ENCODE data around the gene KCTD1. TPM values are rescaled to one million over a fixed set of nuclear protein-coding genes. Genes with fewer than 3 reads are reported as not detected.

The KCTD1 gene
- total RNA-seq, 2 experiments from 2014 or later = 10.1 to 10.3 TPM

- no peak overlapping the region for H2AFZ ChIP-seq (ENCODE audit: low read length)
- H3K9me2 ChIP-seq (ENCODE audit: insufficient read depth, low read length) = no peaks in the 10 kb centered on the region
- H3K9me3 ChIP-seq (ENCODE audit: low read length) = no peaks in the 10 kb centered on the region
- CTCF ChIA-PET (ENCODE audit: unreplicated experiment) = interaction anchor here (0.6 kb wide), 1 partner anchor 65 kb away, joined by 3 read pairs; no protein-coding TSS in a partner anchor
- intact Hi-C loops (cut with micrococcal nuclease; ENCODE audit: unreplicated experiment) = no loop called here
- H4K20me1 ChIP-seq (ENCODE audit: insufficient read depth, low read length) = no peaks in the 10 kb centered on the region
- no peak overlapping the region for H3K4me2 ChIP-seq (ENCODE audit: low read length)
- H3K27ac ChIP-seq (ENCODE audit: low read depth, low read length, poor library complexity, severe bottlenecking) = no peak overlapping the region
- BruUV-seq (replicated peaks) = no TSS peak
- no peak for TF ChIP-seq EZH2phosphoT487 (IDR thresholded peaks at IDR 0.05; ENCODE audit: borderline replicate concordance, low read depth, low read length)
- TF ChIP-seq CTCF (conservative IDR thresholded peaks at IDR 0.05; ENCODE audit: low read length) = no peak
- no peak for DNase-seq (ENCODE audit: low spot score)
- no peaks in the 10 kb centered on the region for H3K4me1 ChIP-seq (ENCODE audit: insufficient read depth, low read length, poor library complexity, severe bottlenecking)
- no peak overlapping the region for H3K4me3 ChIP-seq (ENCODE audit: low read depth, low read length, poor library complexity, severe bottlenecking)
- no peaks in the 10 kb centered on the region for H3K36me3 ChIP-seq (ENCODE audit: insufficient read depth, low read length)
- H3K79me2 ChIP-seq (ENCODE audit: insufficient read depth, low read depth, low read length) = no peaks in the 10 kb centered on the region
- POLR2A ChIA-PET = interaction anchor here (0.7 to 1.2 kb wide), 3 partner anchors 12 to 860 kb away, joined by 3 to 5 read pairs (median 5); no protein-coding TSS in a partner anchor
These were observed 8.2 kb upstream of the KCTD1 start for GRCh38 chr18:26556573-26556972.

GRCh38 chr18:26555804-26556553 is 7.6 kb upstream of the KCTD1 start:
- no peak for TF ChIP-seq EZH2phosphoT487 (IDR thresholded peaks at IDR 0.05; ENCODE audit: borderline replicate concordance, low read depth, low read length)
- TF ChIP-seq CTCF (conservative IDR thresholded peaks at IDR 0.05; ENCODE audit: low read length) = no peak
- Histone ChIP-seq H3K36me3 (ENCODE audit: insufficient read depth, low read length) (no peaks in the 10 kb centered on the region), H3K4me3 (ENCODE audit: low read depth, low read length, poor library complexity, severe bottlenecking) (no peak overlapping the region), H3K27ac (ENCODE audit: low read depth, low read length, poor library complexity, severe bottlenecking) (no peak overlapping the region), H4K20me1 (ENCODE audit: insufficient read depth, low read length) (no peaks in the 10 kb centered on the region), H3K4me1 (ENCODE audit: insufficient read depth, low read length, poor library complexity, severe bottlenecking) (no peaks in the 10 kb centered on the region), H2AFZ (ENCODE audit: low read length) (no peak overlapping the region), H3K79me2 (ENCODE audit: insufficient read depth, low read depth, low read length) (no peaks in the 10 kb centered on the region), H3K9me3 (ENCODE audit: low read length) (no peaks in the 10 kb centered on the region), H3K4me2 (ENCODE audit: low read length) (no peak overlapping the region), H3K9me2 (ENCODE audit: insufficient read depth, low read length) (no peaks in the 10 kb centered on the region)
- BruUV-seq (replicated peaks) = no TSS peak
- ChIA-PET CTCF (ENCODE audit: unreplicated experiment) (interaction anchor here (0.6 kb wide), 1 partner anchor 65 kb away, joined by 3 read pairs; no protein-coding TSS in a partner anchor), POLR2A (interaction anchor here (1.1 to 1.2 kb wide), 2 partner anchors 13 kb away, joined by 5 read pairs; no protein-coding TSS in a partner anchor)
- no peak for DNase-seq (ENCODE audit: low spot score)
- intact Hi-C loops (cut with micrococcal nuclease; ENCODE audit: unreplicated experiment) = no loop called here

- Histone ChIP-seq H3K27ac (ENCODE audit: low read depth, low read length, poor library complexity, severe bottlenecking) (no peak overlapping the region), H3K4me1 (ENCODE audit: insufficient read depth, low read length, poor library complexity, severe bottlenecking) (peaks cover 9% of the 10 kb centered on the region), H3K9me2 (ENCODE audit: insufficient read depth, low read length) (no peaks in the 10 kb centered on the region), H3K79me2 (ENCODE audit: insufficient read depth, low read depth, low read length) (no peaks in the 10 kb centered on the region), H3K4me2 (ENCODE audit: low read length) (no peak overlapping the region), H3K36me3 (ENCODE audit: insufficient read depth, low read length) (no peaks in the 10 kb centered on the region), H3K4me3 (ENCODE audit: low read depth, low read length, poor library complexity, severe bottlenecking) (no peak overlapping the region), H4K20me1 (ENCODE audit: insufficient read depth, low read length) (no peaks in the 10 kb centered on the region), H2AFZ (ENCODE audit: low read length) (no peak overlapping the region), H3K9me3 (ENCODE audit: low read length) (no peaks in the 10 kb centered on the region)
- intact Hi-C loops (cut with micrococcal nuclease; ENCODE audit: unreplicated experiment) = no loop called here
- no peak for DNase-seq (ENCODE audit: low spot score)
- ChIA-PET POLR2A (no interaction called here), CTCF (ENCODE audit: unreplicated experiment) (no interaction called here)
- BruUV-seq (replicated peaks) = no TSS peak
- TF ChIP-seq CTCF (conservative IDR thresholded peaks at IDR 0.05; ENCODE audit: low read length) (no peak), EZH2phosphoT487 (IDR thresholded peaks at IDR 0.05; ENCODE audit: borderline replicate concordance, low read depth, low read length) (no peak)
These were observed 5.6 kb upstream of the KCTD1 start for GRCh38 chr18:26553943-26554342.

Data from OCI-LY7 (cell line).